ENCODE data around the gene EPHA10.
A peak's percentile ranks its signal among the peaks of the same experiment; 100 is the strongest.

EPHA10 gene

GRCh38 chr1:37732111-37732780 is 32.7 kb downstream of the EPHA10 start:
- DNase-seq: peak; percentile 12

DNA sequence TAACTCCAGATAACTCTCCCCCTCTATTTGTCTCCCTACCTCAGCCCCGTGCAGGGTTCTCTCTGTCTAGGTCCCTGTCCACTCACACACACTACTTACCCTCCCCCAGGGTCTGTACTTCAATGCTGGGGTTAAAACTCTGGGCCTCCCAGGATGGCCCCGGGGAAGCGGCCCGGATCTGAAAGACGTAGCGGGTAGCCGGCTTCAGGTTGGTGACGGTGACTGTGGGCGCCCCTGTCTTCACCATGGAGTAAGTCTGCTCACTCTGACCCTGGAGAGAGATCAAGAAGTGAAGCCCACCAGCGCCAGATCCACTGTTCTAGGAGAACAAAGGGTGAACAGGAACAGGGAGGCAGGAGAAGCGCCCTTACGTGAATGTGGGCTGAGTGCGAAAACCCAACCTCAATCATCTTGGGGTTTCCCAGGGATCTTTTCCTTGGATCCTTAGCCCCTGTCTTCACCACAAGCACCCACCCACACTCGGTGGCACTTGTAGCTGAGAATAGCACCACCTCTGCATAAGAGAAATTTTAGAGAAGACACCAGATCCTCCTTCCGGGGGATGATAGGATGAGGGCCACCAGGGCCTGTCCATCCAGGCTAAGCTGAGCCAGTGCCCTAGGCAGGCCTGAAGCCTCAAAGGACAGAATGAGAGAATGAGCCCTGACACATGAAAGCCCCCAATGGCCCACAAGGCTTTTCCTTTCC is 33.5 kb downstream of the EPHA10 start:
- DNase-seq: no peak

GRCh38 chr1:37730376-37730775 is 34.5 kb downstream of the EPHA10 start:
- DNase-seq: no peak

GRCh38 chr1:37728416-37728815 is 36.5 kb downstream of the EPHA10 start:
- DNase-seq: no peak

- no peak for DNase-seq
These were observed 38.0 kb downstream of the EPHA10 start for GRCh38 chr1:37726751-37727585.

DNA sequence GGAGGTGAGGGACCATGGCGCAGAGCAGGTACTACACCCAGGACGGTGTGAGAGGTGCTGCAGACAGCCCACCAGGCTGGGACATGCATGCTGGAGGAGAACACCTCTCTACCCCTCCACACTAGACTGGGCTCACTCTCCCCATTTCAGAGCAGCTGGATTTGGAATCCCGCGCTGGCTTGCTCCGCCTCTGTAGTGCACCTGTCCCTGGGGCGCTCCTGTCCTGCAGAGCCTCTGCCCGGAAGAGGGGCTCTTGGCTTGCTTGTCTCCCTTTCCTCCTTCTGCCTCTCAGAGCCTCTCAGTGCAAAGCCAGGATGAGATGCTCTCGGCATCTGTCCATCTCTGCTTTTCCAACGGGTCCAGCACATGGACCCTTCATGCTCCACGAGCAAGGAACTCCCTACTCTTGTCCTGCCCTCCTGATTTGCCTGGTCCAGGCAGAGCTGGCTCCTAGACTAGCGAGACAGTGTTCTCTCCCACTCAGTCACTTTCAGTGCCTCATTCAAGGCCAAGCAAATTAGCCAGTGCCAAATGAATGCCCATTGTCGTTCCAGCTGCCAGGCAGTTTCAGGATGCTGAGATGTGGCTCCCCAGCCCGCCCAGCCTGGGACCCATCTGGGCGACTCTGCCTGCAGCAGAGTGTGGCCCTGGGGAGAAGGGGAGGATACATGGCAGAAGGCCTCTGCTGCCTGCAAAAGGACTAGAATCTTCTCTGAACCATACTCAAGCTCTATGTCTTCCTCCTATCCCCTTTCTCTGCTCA is 38.9 kb downstream of the EPHA10 start:
- no peak for DNase-seq

DNA sequence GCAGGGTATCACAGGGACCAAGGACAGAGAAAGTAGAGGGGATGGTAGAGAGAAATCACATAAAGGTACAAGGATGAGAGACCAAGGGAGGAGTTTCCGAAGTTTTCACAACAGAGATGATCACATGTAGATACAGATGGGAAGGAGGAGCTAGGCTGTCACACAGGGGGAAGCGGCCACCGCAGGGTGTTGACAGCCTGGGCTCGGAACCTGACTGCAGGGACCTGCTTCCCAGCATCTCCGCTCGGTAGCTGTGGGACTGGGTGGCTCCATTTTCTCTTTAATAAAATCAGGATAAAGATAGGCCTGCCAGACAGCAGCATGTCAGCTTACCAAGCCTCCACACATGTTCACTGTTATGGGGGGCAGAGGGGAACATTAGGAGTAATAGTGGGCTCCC is 40.3 kb downstream of the EPHA10 start:
- DNase-seq: no peak

DNA sequence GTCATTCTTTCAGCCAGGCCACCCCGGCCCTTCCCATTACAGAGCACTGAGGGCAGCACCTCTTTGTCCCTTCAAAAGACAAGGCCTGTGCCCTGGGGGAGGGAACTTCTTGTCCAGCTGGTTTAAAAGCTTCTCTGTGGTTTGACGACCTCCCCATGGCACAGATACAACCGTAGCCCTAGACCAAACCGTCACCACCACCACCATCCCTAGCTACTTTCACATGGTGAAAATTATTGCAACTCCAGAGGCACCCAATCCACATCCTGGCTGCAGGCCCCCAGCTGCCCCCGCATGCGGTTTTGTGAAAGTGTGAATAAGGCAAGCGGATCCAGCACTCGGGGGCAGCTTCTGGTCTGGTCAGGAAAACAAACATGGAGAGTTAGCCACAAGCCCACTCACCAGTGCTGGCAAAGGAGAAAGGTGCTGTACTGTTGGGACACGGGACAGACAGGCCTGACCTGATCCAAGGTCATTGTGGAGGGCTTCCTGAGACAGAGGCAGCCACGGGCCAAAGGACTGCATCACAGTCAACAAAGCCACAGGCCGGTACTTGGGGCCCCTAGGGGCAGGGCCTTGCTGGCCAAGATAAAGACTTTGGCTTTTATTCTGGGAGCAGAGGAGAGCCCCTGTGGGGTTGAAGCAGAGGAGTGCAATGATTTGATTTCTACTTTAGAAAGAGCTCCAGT is 41.4 kb downstream of the EPHA10 start:
- no peak for DNase-seq

DNA sequence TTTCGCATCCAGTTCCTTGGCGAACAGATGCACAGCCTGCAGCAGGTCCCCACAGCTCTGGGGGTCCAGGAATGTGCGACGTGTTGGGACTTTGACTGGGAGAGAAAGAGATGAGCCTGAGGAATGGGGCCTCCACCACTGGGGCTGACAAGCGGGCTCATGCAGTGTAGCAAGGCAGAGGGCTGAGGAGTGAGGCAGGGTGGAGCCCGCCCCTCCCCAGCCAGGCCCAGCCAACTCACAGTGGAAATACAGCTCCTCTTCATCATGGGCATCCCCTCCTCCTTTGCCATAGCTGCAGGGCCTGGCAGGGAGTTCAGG is 41.9 kb downstream of the EPHA10 start:
- no peak for DNase-seq

DNA sequence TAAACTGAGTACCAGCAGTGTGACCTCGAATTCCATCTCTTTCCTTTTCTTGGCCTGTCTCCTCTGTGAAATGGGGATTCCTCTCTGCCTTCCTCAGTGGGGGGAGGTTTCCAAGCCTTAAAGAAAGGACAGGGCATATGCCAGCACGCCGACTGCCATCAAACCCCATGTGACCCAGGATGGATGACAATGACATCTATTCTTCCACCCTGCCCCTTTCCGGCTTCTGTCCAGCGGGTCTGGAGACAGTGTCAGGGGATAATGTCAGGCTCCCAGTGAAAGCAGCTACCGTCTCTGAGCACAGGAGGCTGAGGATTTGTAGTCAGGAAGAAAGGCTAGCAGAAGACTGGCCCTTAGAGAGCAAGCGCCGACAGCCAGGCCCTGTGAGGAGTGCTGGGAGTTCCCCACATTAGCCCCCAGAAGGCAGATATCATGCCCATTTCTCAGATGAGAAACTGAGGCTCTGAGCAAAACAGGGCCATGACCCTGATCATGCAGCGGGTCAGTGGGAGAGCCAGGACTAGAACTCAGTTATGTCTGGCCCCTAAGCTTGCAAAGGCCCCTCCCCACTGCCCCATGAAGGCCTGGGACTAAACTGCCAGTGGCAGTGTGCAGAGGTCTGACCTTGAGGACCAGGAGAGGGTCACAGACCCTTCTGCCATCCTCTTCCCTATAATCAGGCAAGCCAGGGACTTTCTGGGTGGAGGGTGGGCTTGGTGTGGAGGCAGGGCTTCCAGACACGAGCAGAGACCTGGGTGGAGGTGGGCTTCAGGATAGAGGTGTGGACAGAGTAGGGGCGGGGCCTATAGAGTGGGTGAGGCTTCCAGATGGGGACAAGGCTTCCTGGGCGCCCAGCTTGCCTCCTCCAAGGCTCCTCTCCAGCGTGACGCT is 42.5 kb downstream of the EPHA10 start:
- DNase-seq: no peak

GRCh38 chr1:37721565-37721964 is 43.4 kb downstream of the EPHA10 start:
- DNase-seq: no peak

GRCh38 chr1:37720231-37721130 is 44.4 kb downstream of the EPHA10 start:
- no peak for DNase-seq

DNA sequence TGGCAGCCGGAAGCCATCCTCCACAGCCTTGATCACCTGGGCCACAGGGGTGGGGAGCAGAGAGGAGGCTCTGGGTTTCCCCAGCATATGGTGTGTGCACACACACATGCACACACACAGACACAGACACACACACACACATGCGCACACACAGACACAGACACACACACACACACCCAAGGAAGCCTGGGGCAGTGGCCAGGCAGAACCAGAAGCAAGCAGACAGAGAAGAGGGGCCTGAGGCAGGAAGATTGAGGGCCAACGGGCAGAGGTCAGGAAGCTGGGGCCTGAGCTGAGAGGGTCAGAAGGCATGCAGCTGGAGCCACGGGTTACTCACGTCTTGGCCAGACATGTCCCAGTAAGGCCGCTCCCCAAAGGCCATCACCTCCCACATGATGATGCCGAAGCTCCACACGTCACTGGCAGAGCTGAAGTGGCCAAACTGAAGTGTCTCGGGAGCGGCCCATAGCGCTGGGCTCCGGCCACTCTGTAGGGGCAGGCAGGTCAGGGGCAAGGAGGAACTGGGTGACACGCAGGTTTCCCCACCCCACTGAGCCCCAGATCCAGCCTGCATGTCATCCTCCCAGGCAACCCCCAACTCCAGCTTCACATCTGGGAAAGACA is 45.2 kb downstream of the EPHA10 start:
- DNase-seq: no peak

DNA sequence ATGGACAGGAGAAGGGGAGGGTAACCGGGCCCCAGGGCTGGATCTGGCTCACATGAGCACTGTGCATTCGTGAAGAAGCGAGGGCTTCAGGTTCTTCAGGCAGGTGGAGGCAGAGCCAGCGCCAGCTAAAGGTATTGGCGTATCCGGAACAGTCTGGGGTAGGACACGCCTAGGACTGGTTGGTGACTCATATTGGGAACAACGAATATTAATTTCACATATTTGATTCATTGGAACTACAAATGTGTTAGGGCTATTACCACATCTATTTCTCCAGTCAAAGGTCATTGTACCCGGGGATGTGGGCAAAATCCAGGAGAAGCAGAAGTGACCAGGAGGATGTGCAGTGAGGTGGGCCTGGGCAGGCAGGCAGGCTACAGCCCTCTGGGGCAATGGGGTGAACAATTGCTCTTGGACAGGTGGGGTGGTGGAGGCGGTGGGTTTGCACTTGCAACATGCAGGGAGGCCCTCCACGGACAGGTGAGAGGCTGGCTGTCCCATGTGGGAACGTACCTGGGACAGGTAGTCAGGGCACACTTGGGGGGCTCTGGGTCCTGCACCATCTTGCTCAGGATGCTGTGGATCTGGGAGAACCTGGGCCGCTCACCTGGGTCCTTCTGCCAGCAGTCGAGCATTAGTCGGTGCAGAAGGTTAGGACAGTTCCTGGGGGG is 45.9 kb downstream of the EPHA10 start:
- DNase-seq: no peak

GRCh38 chr1:37718181-37718900 is 46.6 kb downstream of the EPHA10 start:
- no peak for DNase-seq

- DNase-seq: no peak
These were observed 47.3 kb downstream of the EPHA10 start for GRCh38 chr1:37717631-37718030.

GRCh38 chr1:37716321-37716720 is 48.6 kb downstream of the EPHA10 start:
- DNase-seq: no peak

- DNase-seq: no peak
These were observed 50.2 kb downstream of the EPHA10 start for GRCh38 chr1:37714689-37715088.

GRCh38 chr1:37714226-37714625 is 50.7 kb downstream of the EPHA10 start:
- no peak for DNase-seq
